ENCODE results near the gene CHCHD6. TPM values are rescaled to one million over a fixed set of nuclear protein-coding genes. Genes with fewer than 3 reads are reported as not detected.

Gene CHCHD6
- total and polyA plus RNA-seq, 2 experiments from 2014 or later: 15.8 to 21.4 TPM

GRCh38 chr3:126895178-126896066 lies 191.4 kb downstream of the CHCHD6 start:
- H3K9ac ChIP-seq: no peak overlapping the region
- H3K4me2 ChIP-seq (ENCODE audit: unreplicated experiment): no peak overlapping the region

GRCh38 chr3:126896067-126896441 lies 192.0 kb downstream of the CHCHD6 start:
- Histone ChIP-seq H3K4me1 (ENCODE audit: insufficient read depth) (peaks cover 5% of the 10 kb centered on the region; the same call in 1 of the 2 replicates), H3K9me2 (ENCODE audit: insufficient read depth) (no peaks in the 10 kb centered on the region), H3F3A (ENCODE audit: insufficient read depth) (no peaks in the 10 kb centered on the region), H3K27me3 (replicated peaks; ENCODE audit: insufficient read depth) (no peaks in the 10 kb centered on the region), H3K4me3 (no peak overlapping the region), H2AFZ (no peak overlapping the region), H3K36me3 (ENCODE audit: low read depth) (no peaks in the 10 kb centered on the region), H3K9ac (no peak overlapping the region), H3K79me2 (ENCODE audit: insufficient read depth) (no peaks in the 10 kb centered on the region), H3K4me2 (ENCODE audit: unreplicated experiment) (no peak overlapping the region), H3K9me3 (ENCODE audit: low read depth) (no peaks in the 10 kb centered on the region), H4K20me1 (ENCODE audit: insufficient read depth) (no peaks in the 10 kb centered on the region), H3K27ac (no peak overlapping the region)
- 78 to 91% methylated on average over 1 of the region's 1 CpG for WGBS, 2 experiments (ENCODE audit: low coverage in 1 of 2, low lambda C conversion rate in 2 of 2, missing lambda C conversion rate in 2 of 2)
- in situ Hi-C loops (cut with MboI): no loop called here
- no peak for DNase-seq
- TF ChIP-seq EZH2phosphoT487 (IDR thresholded peaks at IDR 0.05; ENCODE audit: insufficient read depth, low read depth): no peak
- TF ChIP-seq EZH2 (IDR thresholded peaks at IDR 0.05; ENCODE audit: insufficient read depth, poor library complexity, severe bottlenecking): no peak

More at GRCh38 chr3:126895178-126896066, 191.4 kb downstream of the CHCHD6 start:
- H3F3A ChIP-seq (ENCODE audit: insufficient read depth): no peaks in the 10 kb centered on the region
- in situ Hi-C loops (cut with MboI): no loop called here
- H3K9me3 ChIP-seq (ENCODE audit: low read depth): no peaks in the 10 kb centered on the region
- no peak overlapping the region for H3K27ac ChIP-seq
- WGBS, 2 experiments (ENCODE audit: low coverage in 1 of 2, low lambda C conversion rate in 2 of 2, missing lambda C conversion rate in 2 of 2): 77 to 83% methylated on average over 7 of the region's 7 CpGs
- H2AFZ ChIP-seq: no peak overlapping the region
- H3K4me3 ChIP-seq: no peak overlapping the region
- no peaks in the 10 kb centered on the region for H3K27me3 ChIP-seq (replicated peaks; ENCODE audit: insufficient read depth)
- DNase-seq: peak; percentile 41
- TF ChIP-seq EZH2phosphoT487 (IDR thresholded peaks at IDR 0.05; ENCODE audit: insufficient read depth, low read depth) (no peak), EZH2 (IDR thresholded peaks at IDR 0.05; ENCODE audit: insufficient read depth, poor library complexity, severe bottlenecking) (no peak)
- H3K9me2 ChIP-seq (ENCODE audit: insufficient read depth): no peaks in the 10 kb centered on the region
- no peaks in the 10 kb centered on the region for H3K79me2 ChIP-seq (ENCODE audit: insufficient read depth)
- no peaks in the 10 kb centered on the region for H4K20me1 ChIP-seq (ENCODE audit: insufficient read depth)
- peaks cover 5% of the 10 kb centered on the region; the same call in 1 of the 2 replicates for H3K4me1 ChIP-seq (ENCODE audit: insufficient read depth)
- no peaks in the 10 kb centered on the region for H3K36me3 ChIP-seq (ENCODE audit: low read depth)

- H3K27me3 ChIP-seq (replicated peaks; ENCODE audit: insufficient read depth): no peaks in the 10 kb centered on the region
- WGBS, 2 experiments (ENCODE audit: low coverage in 1 of 2, low lambda C conversion rate in 2 of 2, missing lambda C conversion rate in 2 of 2): 85% methylated on average over 6 of the region's 6 CpGs
Measured at GRCh38 chr3:126896968-126897367, 192.9 kb downstream of the CHCHD6 start.

GRCh38 chr3:126897943-126898342 lies 193.9 kb downstream of the CHCHD6 start:
- Histone ChIP-seq H3K36me3 (ENCODE audit: low read depth) (no peaks in the 10 kb centered on the region), H4K20me1 (ENCODE audit: insufficient read depth) (no peaks in the 10 kb centered on the region), H2AFZ (no peak overlapping the region), H3K27me3 (replicated peaks; ENCODE audit: insufficient read depth) (no peaks in the 10 kb centered on the region), H3K4me2 (ENCODE audit: unreplicated experiment) (no peak overlapping the region), H3K9ac (no peak overlapping the region), H3K4me3 (no peak overlapping the region), H3F3A (ENCODE audit: insufficient read depth) (no peaks in the 10 kb centered on the region), H3K9me3 (ENCODE audit: low read depth) (no peaks in the 10 kb centered on the region), H3K4me1 (ENCODE audit: insufficient read depth) (peaks cover 5% of the 10 kb centered on the region; the same call in 1 of the 2 replicates), H3K79me2 (ENCODE audit: insufficient read depth) (no peaks in the 10 kb centered on the region), H3K27ac (no peak overlapping the region), H3K9me2 (ENCODE audit: insufficient read depth) (no peaks in the 10 kb centered on the region)
- TF ChIP-seq EZH2 (IDR thresholded peaks at IDR 0.05; ENCODE audit: insufficient read depth, poor library complexity, severe bottlenecking): no peak
- TF ChIP-seq EZH2phosphoT487 (IDR thresholded peaks at IDR 0.05; ENCODE audit: insufficient read depth, low read depth): no peak
- in situ Hi-C loops (cut with MboI): no loop called here
- no peak for DNase-seq
- WGBS, 2 experiments (ENCODE audit: low coverage in 1 of 2, low lambda C conversion rate in 2 of 2, missing lambda C conversion rate in 2 of 2): 93 to 98% methylated on average over 7 of the region's 7 CpGs

More at GRCh38 chr3:126896968-126897367, 192.9 kb downstream of the CHCHD6 start:
- H3K9me2 ChIP-seq (ENCODE audit: insufficient read depth): no peaks in the 10 kb centered on the region
- H4K20me1 ChIP-seq (ENCODE audit: insufficient read depth): no peaks in the 10 kb centered on the region
- in situ Hi-C loops (cut with MboI): no loop called here
- no peak for TF ChIP-seq EZH2phosphoT487 (IDR thresholded peaks at IDR 0.05; ENCODE audit: insufficient read depth, low read depth)
- TF ChIP-seq EZH2 (IDR thresholded peaks at IDR 0.05; ENCODE audit: insufficient read depth, poor library complexity, severe bottlenecking): no peak
- H3F3A ChIP-seq (ENCODE audit: insufficient read depth): no peaks in the 10 kb centered on the region
- H3K9me3 ChIP-seq (ENCODE audit: low read depth): no peaks in the 10 kb centered on the region
- H2AFZ ChIP-seq: no peak overlapping the region
- no peak for DNase-seq
- H3K4me3 ChIP-seq: no peak overlapping the region
- H3K9ac ChIP-seq: no peak overlapping the region
- H3K27ac ChIP-seq: no peak overlapping the region
- H3K4me1 ChIP-seq (ENCODE audit: insufficient read depth): peaks cover 5% of the 10 kb centered on the region; the same call in 1 of the 2 replicates
- H3K4me2 ChIP-seq (ENCODE audit: unreplicated experiment): no peak overlapping the region
- H3K79me2 ChIP-seq (ENCODE audit: insufficient read depth): no peaks in the 10 kb centered on the region
- H3K36me3 ChIP-seq (ENCODE audit: low read depth): no peaks in the 10 kb centered on the region
